Measurements from ENCODE around the gene TMEM51.

Gene TMEM51

DNA sequence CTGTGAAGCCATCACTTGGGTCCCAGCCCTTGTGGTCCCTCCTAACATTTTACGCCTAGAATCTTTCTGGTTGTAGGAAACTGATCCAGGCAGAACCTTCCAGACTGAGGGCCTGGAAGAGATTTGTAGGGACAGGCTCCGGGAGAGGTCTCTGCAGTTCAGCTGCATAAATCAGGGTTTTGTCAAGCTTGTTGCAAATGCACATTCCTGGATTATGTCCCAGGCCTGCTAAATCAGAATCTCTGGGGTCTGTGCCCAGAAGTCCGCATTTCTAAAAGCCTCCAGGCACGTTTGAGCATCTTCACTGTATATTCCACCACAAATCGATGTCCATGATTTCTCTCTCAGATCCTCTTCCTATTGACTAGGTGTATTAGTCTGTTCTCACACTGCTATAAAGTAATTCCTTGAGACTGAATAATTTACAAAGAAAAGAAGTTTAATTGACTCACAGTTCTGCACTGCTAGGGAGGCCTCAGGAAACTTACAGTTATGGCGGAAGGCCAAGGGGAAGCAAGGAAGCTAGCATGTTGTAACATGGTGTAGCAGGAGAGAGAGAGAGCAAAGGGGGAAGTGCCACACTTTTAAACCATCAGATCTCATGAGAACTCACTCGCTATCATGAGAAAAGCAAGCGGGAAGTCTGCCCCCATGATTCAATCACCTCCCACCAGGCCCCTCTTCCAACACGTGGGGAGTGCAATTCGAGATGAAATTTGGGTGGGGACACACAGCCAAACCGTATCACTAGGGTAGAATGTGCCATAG lies 92.2 kb downstream of the TMEM51 start:
- DNase-seq (ENCODE audit: low read depth, low spot score) = no peak
- no peaks in the 10 kb centered on the region for H3K9me3 ChIP-seq (ENCODE audit: control insufficient read depth, insufficient read depth, low read length)
- no CpG with 5 or more reads among the region's 11 CpGs for WGBS (ENCODE audit: insufficient coverage, insufficient read length)
- no peak overlapping the region for H3K27ac ChIP-seq (ENCODE audit: low read length)
- no peak overlapping the region for H3K4me3 ChIP-seq (ENCODE audit: low read length)
- H3K36me3 ChIP-seq (ENCODE audit: control insufficient read depth, insufficient read depth, low read length) = no peaks in the 10 kb centered on the region
- H3K27me3 ChIP-seq (ENCODE audit: control insufficient read depth, insufficient read depth, low read length) = no peaks in the 10 kb centered on the region
- H3K4me1 ChIP-seq (ENCODE audit: control insufficient read depth, insufficient read depth, low read length) = no peaks in the 10 kb centered on the region

DNA sequence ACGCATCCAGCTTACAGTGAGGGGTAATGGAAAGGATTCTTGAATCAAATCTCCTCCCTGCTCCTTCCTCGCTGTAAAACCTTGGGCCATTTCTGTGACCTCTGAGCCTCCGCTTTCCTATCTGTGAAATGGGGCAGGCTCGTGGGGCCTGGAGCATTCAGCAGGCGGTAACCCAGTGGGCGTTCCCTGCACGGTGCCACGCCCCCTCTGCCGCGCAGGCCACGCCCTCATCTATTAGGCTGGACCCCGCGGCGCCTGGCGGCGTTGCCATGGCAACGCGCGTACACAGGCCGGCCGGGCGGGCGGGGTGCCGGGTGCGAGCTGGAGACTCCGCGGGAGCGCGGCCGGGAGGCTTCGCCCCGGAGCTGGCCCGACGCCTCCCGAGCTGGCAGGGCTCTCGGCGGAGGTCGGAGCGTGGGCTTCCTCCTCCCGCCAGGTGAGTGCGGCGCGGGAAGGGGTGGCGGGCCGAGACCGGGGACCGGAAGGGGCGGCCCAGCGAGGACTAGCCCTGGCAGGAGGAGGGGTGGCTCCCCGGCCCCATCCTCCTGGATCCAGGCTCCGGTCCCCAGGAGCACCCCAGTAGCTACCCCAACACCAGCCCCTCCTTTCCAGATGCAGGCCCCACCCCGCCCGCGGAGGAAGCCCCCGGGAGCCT lies 93.5 kb downstream of the TMEM51 start, which contains the start of gene FHAD1:
Gene FHAD1, plus strand, starts transcription at position 264 of the 655 bp plus-strand sequence. CDS start 4,562 bp downstream, outside the sequence.
- no CpG with 5 or more reads among the region's 55 CpGs for WGBS (ENCODE audit: insufficient coverage, insufficient read length)
- peak; percentile 41 for DNase-seq (ENCODE audit: low read depth, low spot score)
- no peaks in the 10 kb centered on the region for H3K4me1 ChIP-seq (ENCODE audit: control insufficient read depth, insufficient read depth, low read length)
- no peaks in the 10 kb centered on the region for H3K36me3 ChIP-seq (ENCODE audit: control insufficient read depth, insufficient read depth, low read length)
- peak within 1 kb of the TSS; percentile 84; the same call in 1 of the 2 replicates for H3K4me3 ChIP-seq (ENCODE audit: low read length)
- no peak within 1 kb of the TSS for H3K27ac ChIP-seq (ENCODE audit: low read length)
- no peaks in the 10 kb centered on the region for H3K27me3 ChIP-seq (ENCODE audit: control insufficient read depth, insufficient read depth, low read length)
- H3K9me3 ChIP-seq (ENCODE audit: control insufficient read depth, insufficient read depth, low read length) = no peaks in the 10 kb centered on the region

DNA sequence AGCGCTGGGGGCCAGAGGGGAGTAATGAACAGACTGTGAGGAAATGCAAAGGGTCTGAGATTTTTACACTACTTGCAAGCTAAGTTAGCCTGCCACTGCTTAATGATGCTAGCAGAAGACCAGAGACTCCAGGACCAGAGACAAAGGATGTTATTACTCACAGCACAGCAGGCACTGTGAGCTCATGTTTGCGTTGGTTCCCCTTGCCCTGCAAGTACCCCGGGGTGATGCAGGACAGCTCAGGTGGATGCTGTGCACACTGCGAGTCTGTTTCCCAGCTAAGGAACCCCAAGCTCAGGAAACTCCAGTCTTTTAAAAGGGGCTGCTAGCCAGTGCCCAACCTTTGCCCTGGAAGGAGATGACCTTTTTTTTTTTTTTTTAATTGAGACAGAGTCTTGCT lies 94.7 kb downstream of the TMEM51 start:
- H3K27ac ChIP-seq (ENCODE audit: low read length) = no peak overlapping the region
- no peak overlapping the region for H3K4me3 ChIP-seq (ENCODE audit: low read length)
- DNase-seq (ENCODE audit: low read depth, low spot score) = no peak
- no peaks in the 10 kb centered on the region for H3K9me3 ChIP-seq (ENCODE audit: control insufficient read depth, insufficient read depth, low read length)
- H3K36me3 ChIP-seq (ENCODE audit: control insufficient read depth, insufficient read depth, low read length) = no peaks in the 10 kb centered on the region
- H3K4me1 ChIP-seq (ENCODE audit: control insufficient read depth, insufficient read depth, low read length) = peaks cover 2% of the 10 kb centered on the region; the same call in 1 of the 2 replicates
- H3K27me3 ChIP-seq (ENCODE audit: control insufficient read depth, insufficient read depth, low read length) = no peaks in the 10 kb centered on the region
- WGBS (ENCODE audit: insufficient coverage, insufficient read length) = no CpG with 5 or more reads among the region's 4 CpGs

DNA sequence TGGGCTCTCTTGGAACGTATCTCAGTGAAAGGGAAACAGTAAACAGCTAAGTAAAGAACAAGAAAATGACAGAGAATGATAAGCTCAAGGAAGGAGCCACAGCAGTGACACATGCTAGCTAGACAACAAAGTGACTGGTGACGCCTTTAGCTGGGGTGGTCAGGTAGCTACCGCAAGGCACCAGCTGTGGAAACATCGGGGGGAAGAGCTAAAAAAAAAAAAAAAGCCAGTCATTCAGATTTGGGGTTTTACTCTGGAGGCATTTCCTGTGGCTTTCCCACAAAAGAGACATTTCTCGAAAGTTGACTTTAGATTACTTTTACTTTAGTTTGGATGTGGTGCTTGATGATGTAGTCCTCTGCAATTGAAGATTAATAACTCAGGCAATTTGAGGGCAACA lies 95.5 kb downstream of the TMEM51 start:
- Histone ChIP-seq H3K9me3 (ENCODE audit: control insufficient read depth, insufficient read depth, low read length) (no peaks in the 10 kb centered on the region), H3K27ac (ENCODE audit: low read length) (no peak overlapping the region), H3K4me3 (ENCODE audit: low read length) (no peak overlapping the region), H3K27me3 (ENCODE audit: control insufficient read depth, insufficient read depth, low read length) (no peaks in the 10 kb centered on the region), H3K36me3 (ENCODE audit: control insufficient read depth, insufficient read depth, low read length) (no peaks in the 10 kb centered on the region), H3K4me1 (ENCODE audit: control insufficient read depth, insufficient read depth, low read length) (peaks cover 2% of the 10 kb centered on the region; the same call in 1 of the 2 replicates)
- no CpG with 5 or more reads among the region's 5 CpGs for WGBS (ENCODE audit: insufficient coverage, insufficient read length)
- no peak for DNase-seq (ENCODE audit: low read depth, low spot score)

DNA sequence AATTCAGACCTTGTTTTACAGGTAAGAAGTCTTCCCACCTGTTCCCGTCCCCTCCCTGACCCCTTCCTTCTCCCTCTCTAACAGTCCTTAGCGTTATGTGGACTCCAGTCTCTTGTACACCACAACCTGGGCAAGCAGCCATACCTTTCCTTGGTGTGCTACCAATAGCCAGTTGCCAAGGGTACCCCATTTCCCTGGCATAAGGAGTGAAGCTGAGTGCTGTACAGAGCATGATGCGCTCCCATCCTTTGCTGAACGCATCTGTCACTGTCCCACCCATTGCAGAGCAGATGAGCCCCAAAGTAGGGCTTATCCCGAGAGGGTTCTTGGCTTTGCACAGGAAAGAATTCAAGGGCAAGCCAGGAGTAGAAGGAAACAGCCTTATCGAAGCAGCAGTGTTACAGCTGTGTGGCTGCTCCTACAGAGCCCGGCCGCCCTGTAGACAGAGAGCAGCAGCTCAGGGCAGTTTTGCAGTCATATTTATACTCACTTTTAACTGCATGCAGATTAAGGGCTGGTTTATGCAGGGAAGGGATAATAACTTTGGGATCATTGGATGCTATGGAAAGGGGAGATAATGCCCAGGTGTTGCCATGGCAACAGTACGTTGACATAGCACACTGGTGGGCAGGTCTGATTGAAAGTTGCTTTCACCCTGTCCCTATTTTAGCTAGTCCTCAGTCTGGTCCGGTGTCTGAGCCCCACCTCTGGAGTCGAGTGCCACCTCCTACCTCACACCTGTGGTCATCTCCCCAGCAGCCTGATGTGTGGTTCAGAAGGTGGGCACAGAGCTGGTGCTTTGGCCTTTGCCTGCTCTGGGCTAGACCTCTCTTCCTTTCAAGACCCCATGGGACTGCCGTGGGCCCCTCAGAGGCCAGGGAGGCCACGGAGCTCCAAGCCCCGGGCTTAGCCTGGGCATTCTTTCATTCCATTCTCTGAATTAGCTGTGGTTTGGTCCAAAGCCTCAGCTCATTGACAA lies 98.6 kb downstream of the TMEM51 start:
- Histone ChIP-seq H3K27ac (ENCODE audit: low read length) (no peak overlapping the region), H3K27me3 (ENCODE audit: control insufficient read depth, insufficient read depth, low read length) (no peaks in the 10 kb centered on the region), H3K4me1 (ENCODE audit: control insufficient read depth, insufficient read depth, low read length) (peaks cover 2% of the 10 kb centered on the region; the same call in 1 of the 2 replicates), H3K4me3 (ENCODE audit: low read length) (no peak overlapping the region), H3K36me3 (ENCODE audit: control insufficient read depth, insufficient read depth, low read length) (no peaks in the 10 kb centered on the region), H3K9me3 (ENCODE audit: control insufficient read depth, insufficient read depth, low read length) (no peaks in the 10 kb centered on the region)
- WGBS (ENCODE audit: insufficient coverage, insufficient read length) = no CpG with 5 or more reads among the region's 14 CpGs
- no peak for DNase-seq (ENCODE audit: low read depth, low spot score)

DNA sequence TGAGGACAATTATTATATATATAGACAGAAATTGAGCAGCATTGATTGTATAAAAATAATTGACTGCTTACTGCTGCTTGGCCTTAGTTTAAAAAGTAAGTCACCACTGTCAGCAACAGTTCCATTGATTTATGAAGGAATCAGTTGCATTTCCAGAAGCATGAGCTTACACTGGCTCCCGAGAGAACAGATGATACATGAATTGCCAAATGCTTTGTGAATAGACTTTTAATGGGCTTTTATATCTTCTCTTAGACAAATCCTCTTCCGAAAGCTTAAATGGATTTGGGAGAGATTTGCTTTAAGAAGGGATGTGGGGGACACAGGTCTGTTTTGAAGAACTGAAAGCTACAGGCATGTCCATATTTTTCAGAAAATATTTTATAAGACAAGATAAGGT lies 101.0 kb downstream of the TMEM51 start:
- Histone ChIP-seq H3K9me3 (ENCODE audit: control insufficient read depth, insufficient read depth, low read length) (no peaks in the 10 kb centered on the region), H3K4me3 (ENCODE audit: low read length) (no peak overlapping the region), H3K4me1 (ENCODE audit: control insufficient read depth, insufficient read depth, low read length) (peaks cover 2% of the 10 kb centered on the region; the same call in 1 of the 2 replicates), H3K27ac (ENCODE audit: low read length) (no peak overlapping the region), H3K27me3 (ENCODE audit: control insufficient read depth, insufficient read depth, low read length) (no peaks in the 10 kb centered on the region), H3K36me3 (ENCODE audit: control insufficient read depth, insufficient read depth, low read length) (no peaks in the 10 kb centered on the region)
- DNase-seq (ENCODE audit: low read depth, low spot score) = no peak
- WGBS (ENCODE audit: insufficient coverage, insufficient read length) = no CpG with 5 or more reads among the region's 2 CpGs

DNA sequence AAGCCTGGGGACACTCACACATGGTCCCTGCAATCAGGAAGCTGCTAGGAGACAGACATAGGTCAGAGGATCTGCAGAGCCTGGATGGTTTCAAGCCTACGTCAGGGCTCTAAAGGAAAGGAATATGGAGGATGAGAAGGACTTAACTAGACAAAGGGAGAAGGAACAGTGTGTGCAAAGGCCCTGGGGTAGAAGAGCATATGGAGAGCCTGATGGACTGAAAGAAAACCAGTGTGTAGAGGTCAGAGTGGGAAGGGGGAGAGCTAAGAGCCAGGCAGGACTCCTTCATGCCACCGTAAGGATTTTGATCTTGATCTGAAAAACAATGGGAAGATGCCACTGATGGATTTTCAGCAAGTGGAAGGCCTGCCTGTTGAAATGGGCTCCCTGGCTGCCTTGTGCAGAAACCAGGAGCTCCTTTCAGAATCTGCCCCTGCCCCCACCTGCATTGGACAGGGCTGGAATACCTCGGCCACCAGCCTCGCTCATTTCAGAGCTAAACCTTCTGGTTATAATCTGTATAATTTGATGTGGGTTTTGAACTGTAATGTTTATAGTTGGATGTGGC lies 102.1 kb downstream of the TMEM51 start:
- DNase-seq (ENCODE audit: low read depth, low spot score) = no peak
- H3K9me3 ChIP-seq (ENCODE audit: control insufficient read depth, insufficient read depth, low read length) = no peaks in the 10 kb centered on the region
- no peak overlapping the region for H3K4me3 ChIP-seq (ENCODE audit: low read length)
- H3K27ac ChIP-seq (ENCODE audit: low read length) = no peak overlapping the region
- peaks cover 2% of the 10 kb centered on the region; the same call in 1 of the 2 replicates for H3K4me1 ChIP-seq (ENCODE audit: control insufficient read depth, insufficient read depth, low read length)
- no peaks in the 10 kb centered on the region for H3K27me3 ChIP-seq (ENCODE audit: control insufficient read depth, insufficient read depth, low read length)
- no CpG with 5 or more reads among the region's 4 CpGs for WGBS (ENCODE audit: insufficient coverage, insufficient read length)
- no peaks in the 10 kb centered on the region for H3K36me3 ChIP-seq (ENCODE audit: control insufficient read depth, insufficient read depth, low read length)

DNA sequence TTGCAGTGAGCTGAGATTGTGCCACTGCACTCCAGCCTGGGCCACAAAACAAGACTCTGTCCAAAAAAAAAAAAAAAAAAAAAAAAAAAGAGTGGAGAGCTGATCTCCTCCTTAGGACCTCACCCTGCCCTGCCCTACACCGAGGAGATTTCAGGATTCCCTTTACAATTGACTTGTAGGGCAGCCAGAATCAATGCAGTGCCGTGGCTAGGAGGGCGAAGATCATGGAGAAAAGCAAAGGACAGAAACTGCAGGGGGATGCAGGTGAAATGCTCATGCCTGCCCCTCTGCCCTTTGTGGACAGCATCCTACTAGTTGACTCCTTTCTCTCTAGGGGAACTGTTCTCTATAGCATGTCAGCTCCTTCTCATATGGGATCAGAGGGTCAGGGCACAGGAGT lies 103.0 kb downstream of the TMEM51 start:
- H3K27ac ChIP-seq (ENCODE audit: low read length) = no peak overlapping the region
- H3K4me3 ChIP-seq (ENCODE audit: low read length) = no peak overlapping the region
- DNase-seq (ENCODE audit: low read depth, low spot score) = no peak
- H3K4me1 ChIP-seq (ENCODE audit: control insufficient read depth, insufficient read depth, low read length) = peaks cover 2% of the 10 kb centered on the region; the same call in 1 of the 2 replicates
- H3K36me3 ChIP-seq (ENCODE audit: control insufficient read depth, insufficient read depth, low read length) = no peaks in the 10 kb centered on the region
- no CpG with 5 or more reads among the region's 3 CpGs for WGBS (ENCODE audit: insufficient coverage, insufficient read length)
- H3K9me3 ChIP-seq (ENCODE audit: control insufficient read depth, insufficient read depth, low read length) = no peaks in the 10 kb centered on the region
- no peaks in the 10 kb centered on the region for H3K27me3 ChIP-seq (ENCODE audit: control insufficient read depth, insufficient read depth, low read length)

DNA sequence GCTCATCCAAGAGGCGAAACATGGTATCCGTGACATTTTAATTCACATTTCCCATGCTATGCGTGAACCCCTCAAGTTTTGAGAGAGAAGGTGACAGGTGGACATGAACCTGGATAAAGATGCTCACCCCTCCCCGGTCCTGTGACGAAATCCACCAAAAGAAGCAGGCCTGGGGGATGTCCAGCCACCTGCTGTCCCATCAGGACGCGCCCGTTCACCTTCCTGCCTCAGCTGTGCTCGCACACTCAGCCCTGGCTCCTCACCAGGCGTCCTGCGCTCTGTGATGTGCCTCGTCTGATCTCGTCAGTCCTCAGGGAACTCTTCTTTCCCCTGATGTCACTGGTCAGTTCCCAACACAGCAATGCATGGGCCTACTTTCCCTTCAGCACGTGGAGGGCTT lies 103.8 kb downstream of the TMEM51 start:
- no peak for DNase-seq (ENCODE audit: low read depth, low spot score)
- H3K27ac ChIP-seq (ENCODE audit: low read length) = no peak overlapping the region
- no peaks in the 10 kb centered on the region for H3K9me3 ChIP-seq (ENCODE audit: control insufficient read depth, insufficient read depth, low read length)
- no peaks in the 10 kb centered on the region for H3K27me3 ChIP-seq (ENCODE audit: control insufficient read depth, insufficient read depth, low read length)
- H3K4me3 ChIP-seq (ENCODE audit: low read length) = no peak overlapping the region
- WGBS (ENCODE audit: insufficient coverage, insufficient read length) = no CpG with 5 or more reads among the region's 14 CpGs
- H3K4me1 ChIP-seq (ENCODE audit: control insufficient read depth, insufficient read depth, low read length) = peaks cover 2% of the 10 kb centered on the region; the same call in 1 of the 2 replicates
- no peaks in the 10 kb centered on the region for H3K36me3 ChIP-seq (ENCODE audit: control insufficient read depth, insufficient read depth, low read length)

Measured in iPS DF 6.9 (cell line).